Coronary artery (tissue), 2 donors: Measurements from ENCODE around the gene ST8SIA1.

Source experiments
- DNase-seq: peaks from one replicate; pipeline ENCODE4 v3.0.0-alpha.2; 2017; ENCODE audit warnings: low spot score
- H3K27ac ChIP-seq, 2 donors: fragments of 200-600 bp; sonication (generic); one replicate each; pipeline ENCODE4 v1.5.1; 2016 to 2019
- H3K4me3 ChIP-seq: fragments of 200-600 bp; sonication (generic); 2 replicates; pipeline ENCODE4 v1.5.1; 2016; ENCODE audit warnings: mild to moderate bottlenecking, moderate library complexity
- CTCF ChIP-seq: fragments of 200-600 bp; sonication (generic); IDR thresholded peaks from one replicate; pipeline ENCODE4 v1.5.1; 2019; ENCODE audit warnings: antibody characterized with exemption

Gene ST8SIA1

GRCh38 chr12:22361785-22362184 is 27.3 kb upstream of the ST8SIA1 start:
- TF ChIP-seq CTCF, result no peak
- DNase-seq, result no peak
- no peak overlapping the region for H3K4me3 ChIP-seq
- H3K27ac ChIP-seq, result no peak overlapping the region

- no peak for TF ChIP-seq CTCF
- Histone ChIP-seq H3K27ac (no peak overlapping the region), H3K4me3 (no peak overlapping the region)
- no peak for DNase-seq
These were observed 26.3 kb upstream of the ST8SIA1 start for GRCh38 chr12:22360774-22361173.

GRCh38 chr12:22357531-22357930 is 23.0 kb upstream of the ST8SIA1 start:
- H3K4me3 ChIP-seq, result no peak overlapping the region

GRCh38 chr12:22356231-22356630 is 21.7 kb upstream of the ST8SIA1 start:
- H3K4me3 ChIP-seq, result no peak overlapping the region
- no peak for TF ChIP-seq CTCF
- H3K27ac ChIP-seq, result no peak overlapping the region
- no peak for DNase-seq

More at GRCh38 chr12:22357531-22357930, 23.0 kb upstream of the ST8SIA1 start:
- DNase-seq, result no peak
- no peak for TF ChIP-seq CTCF
- H3K27ac ChIP-seq, result no peak overlapping the region

- TF ChIP-seq CTCF, result no peak
- Histone ChIP-seq H3K4me3 (no peak overlapping the region), H3K27ac (no peak overlapping the region)
- DNase-seq, result no peak
These were observed 20.6 kb upstream of the ST8SIA1 start for GRCh38 chr12:22355011-22355580.

- no peak for DNase-seq
- no peak overlapping the region for H3K4me3 ChIP-seq
- TF ChIP-seq CTCF, result no peak
- no peak overlapping the region for H3K27ac ChIP-seq
These were observed 19.3 kb upstream of the ST8SIA1 start for GRCh38 chr12:22353615-22354325.

GRCh38 chr12:22350886-22351285 is 16.4 kb upstream of the ST8SIA1 start:
- DNase-seq, result no peak
- Histone ChIP-seq H3K27ac (no peak overlapping the region), H3K4me3 (no peak overlapping the region)
- TF ChIP-seq CTCF, result no peak
